C4-2B (cell line): Measurements from ENCODE around the gene PLPP4.

Experiments
- CTCF ChIP-seq: fragments of 450-650 bp; conservative IDR thresholded peaks from 2 replicates; pipeline ENCODE4 v1.5.1; 2017; ENCODE audit warnings: mild to moderate bottlenecking
- ZFX ChIP-seq: fragments of 450-650 bp; IDR thresholded peaks from 2 replicates; pipeline ENCODE4 v1.6.1; 2017

DNA sequence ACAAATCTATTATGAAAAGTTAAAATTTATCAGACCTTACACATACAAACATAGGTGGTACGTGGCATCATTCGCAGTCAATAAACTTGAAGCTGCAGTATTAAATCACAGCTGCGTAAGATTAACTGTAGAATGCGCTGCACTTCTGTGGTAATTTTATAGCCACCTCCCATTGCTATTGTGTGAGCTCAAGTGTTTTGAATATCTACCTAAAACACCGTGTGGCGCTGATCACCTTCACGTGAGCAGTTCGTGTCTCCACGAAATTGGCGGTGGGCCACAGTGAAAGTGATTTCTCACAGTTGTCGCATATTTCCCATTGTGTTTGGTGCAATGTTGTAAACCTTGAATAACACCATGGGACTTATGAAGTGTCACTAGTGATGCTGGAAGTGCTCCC, 102.8 kb downstream of the PLPP4 start:
- TF ChIP-seq CTCF (no peak), ZFX (no peak)
